ENCODE results near the gene CDC42EP5. TPM values are rescaled to one million over a fixed set of nuclear protein-coding genes. Genes with fewer than 3 reads are reported as not detected.

The CDC42EP5 gene
- total RNA-seq, 4 donors from 2014 or later, result 6.0 to 39.4 (median 9.8) TPM

DNA sequence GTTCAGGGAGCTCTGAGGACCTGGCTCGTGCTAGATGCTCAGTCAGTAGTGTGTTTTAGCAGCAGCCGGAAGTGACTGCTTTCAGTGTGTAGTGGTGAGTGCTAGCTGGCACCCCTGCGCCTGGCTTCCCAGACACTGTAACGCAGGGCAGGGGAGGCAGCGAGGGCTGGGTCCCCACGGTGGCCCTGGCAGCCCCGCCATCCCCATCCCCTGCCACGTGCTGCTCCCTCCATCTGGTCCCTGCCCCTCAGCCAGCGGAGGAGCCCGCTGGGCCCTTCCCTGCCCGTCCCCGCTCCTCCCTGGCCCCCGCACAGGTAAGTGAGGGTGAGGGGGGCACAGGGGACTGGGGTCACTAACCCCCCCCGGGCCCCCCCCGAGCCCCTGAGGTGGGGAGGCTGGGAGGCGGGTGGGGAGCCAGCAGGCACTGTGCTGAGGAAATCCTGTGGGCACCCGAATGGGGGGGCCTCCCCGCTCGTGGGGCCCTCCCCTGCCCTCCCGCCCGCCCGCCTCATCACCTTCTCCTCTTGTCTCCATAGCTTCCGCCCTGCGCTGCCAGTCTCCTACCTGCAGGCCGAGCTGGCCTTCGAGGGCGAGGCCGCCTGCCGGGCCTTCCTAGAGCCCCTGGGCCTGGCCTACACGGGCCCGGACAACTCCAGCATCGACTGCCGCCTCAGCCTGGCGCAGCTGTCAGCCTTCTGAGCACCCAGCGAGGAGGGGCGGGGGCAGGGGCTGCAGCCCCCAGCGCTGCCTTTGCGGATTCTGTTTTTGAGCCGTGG lies 12.7 kb downstream of the CDC42EP5 start:
- 100% methylated on average over 3 of the region's 39 CpGs; no CpG with 5 or more reads in 1 of the 2 donors for WGBS, 2 donors
- peak overlapping the region in 2 of 4 donors; percentile 9 to 65 for H3K27ac ChIP-seq
- H3K4me3 ChIP-seq, result no peak overlapping the region
- DNase-seq, result no peak
- peaks cover 14 to 63% (median 27%) of the 10 kb centered on the region in 3 donors for H3K4me1 ChIP-seq
- H3K36me3 ChIP-seq, result peaks cover 46 to 69% (median 55%) of the 10 kb centered on the region in 3 donors
- intact Hi-C loops (cut with DNase I), result no loop called here
- H3K9me3 ChIP-seq, result no peaks in the 10 kb centered on the region
- H3K27me3 ChIP-seq, result no peaks in the 10 kb centered on the region
- TF ChIP-seq POLR2A (IDR thresholded peaks at IDR 0.05), result no peak
- TF ChIP-seq, protein P1, sequence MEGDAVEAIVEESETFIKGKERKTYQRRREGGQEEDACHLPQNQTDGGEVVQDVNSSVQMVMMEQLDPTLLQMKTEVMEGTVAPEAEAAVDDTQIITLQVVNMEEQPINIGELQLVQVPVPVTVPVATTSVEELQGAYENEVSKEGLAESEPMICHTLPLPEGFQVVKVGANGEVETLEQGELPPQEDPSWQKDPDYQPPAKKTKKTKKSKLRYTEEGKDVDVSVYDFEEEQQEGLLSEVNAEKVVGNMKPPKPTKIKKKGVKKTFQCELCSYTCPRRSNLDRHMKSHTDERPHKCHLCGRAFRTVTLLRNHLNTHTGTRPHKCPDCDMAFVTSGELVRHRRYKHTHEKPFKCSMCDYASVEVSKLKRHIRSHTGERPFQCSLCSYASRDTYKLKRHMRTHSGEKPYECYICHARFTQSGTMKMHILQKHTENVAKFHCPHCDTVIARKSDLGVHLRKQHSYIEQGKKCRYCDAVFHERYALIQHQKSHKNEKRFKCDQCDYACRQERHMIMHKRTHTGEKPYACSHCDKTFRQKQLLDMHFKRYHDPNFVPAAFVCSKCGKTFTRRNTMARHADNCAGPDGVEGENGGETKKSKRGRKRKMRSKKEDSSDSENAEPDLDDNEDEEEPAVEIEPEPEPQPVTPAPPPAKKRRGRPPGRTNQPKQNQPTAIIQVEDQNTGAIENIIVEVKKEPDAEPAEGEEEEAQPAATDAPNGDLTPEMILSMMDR (IDR thresholded peaks at IDR 0.05), result no peak

DNA sequence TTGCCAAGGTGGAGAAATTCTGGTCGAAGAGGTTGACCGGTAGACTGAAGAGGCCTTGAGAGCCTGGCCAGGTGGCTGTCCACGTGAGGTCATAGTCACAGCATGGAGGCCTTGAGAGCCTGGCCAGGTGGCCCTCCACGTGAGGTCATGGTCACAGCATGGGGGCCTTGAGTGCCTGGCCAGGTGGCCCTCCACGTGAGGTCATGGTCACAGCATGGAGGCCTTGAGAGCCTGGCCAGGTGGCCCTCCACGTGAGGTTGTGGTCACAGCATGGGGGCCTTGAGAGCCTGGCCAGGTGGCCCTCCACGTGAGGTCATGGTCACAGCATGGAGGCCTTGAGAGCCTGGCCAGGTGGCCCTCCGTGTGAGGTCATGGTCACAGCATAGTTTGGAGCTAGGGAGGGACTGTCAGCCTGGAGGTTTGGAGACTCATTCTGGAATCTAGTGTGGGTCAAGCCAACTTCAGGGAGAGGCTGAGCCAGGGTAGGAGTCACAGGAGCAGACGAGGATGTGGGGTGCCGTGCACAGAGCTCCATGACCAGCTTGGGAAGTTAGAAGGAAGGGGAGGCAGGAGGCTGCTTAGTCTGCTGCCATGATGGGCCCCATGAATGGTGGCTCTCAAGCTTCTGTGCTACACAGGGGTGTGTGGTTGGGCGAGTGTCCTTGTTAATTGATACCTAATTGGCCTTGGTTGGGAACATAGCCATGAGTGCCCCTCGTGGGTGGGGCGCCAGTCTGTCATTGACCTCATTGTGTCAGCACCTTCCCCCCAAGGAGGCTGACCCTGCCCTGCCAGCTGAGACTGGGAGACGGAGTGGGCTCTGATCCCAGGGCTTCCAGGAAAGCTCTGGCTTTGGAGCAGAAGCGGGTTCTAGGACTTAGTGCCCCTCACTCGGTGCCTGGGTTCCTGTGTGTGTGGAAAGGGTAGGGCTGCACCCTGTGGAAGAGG lies 13.5 kb downstream of the CDC42EP5 start:
- intact Hi-C loops (cut with DNase I), result no loop called here
- peaks cover 14 to 56% (median 27%) of the 10 kb centered on the region in 3 donors for H3K4me1 ChIP-seq
- DNase-seq, result no peak
- H3K9me3 ChIP-seq, result no peaks in the 10 kb centered on the region
- WGBS, 2 donors, result 67% methylated on average over 5 to 10 of the region's 16 CpGs
- H3K27me3 ChIP-seq, result no peaks in the 10 kb centered on the region
- H3K36me3 ChIP-seq, result peaks cover 55 to 78% (median 64%) of the 10 kb centered on the region in 3 donors
- no peak overlapping the region for H3K4me3 ChIP-seq
- peak overlapping the region in 1 of 4 donors; percentile 9 for H3K27ac ChIP-seq
- TF ChIP-seq, protein P1 (IDR thresholded peaks at IDR 0.05), result no peak
- no peak for TF ChIP-seq POLR2A (IDR thresholded peaks at IDR 0.05)

DNA sequence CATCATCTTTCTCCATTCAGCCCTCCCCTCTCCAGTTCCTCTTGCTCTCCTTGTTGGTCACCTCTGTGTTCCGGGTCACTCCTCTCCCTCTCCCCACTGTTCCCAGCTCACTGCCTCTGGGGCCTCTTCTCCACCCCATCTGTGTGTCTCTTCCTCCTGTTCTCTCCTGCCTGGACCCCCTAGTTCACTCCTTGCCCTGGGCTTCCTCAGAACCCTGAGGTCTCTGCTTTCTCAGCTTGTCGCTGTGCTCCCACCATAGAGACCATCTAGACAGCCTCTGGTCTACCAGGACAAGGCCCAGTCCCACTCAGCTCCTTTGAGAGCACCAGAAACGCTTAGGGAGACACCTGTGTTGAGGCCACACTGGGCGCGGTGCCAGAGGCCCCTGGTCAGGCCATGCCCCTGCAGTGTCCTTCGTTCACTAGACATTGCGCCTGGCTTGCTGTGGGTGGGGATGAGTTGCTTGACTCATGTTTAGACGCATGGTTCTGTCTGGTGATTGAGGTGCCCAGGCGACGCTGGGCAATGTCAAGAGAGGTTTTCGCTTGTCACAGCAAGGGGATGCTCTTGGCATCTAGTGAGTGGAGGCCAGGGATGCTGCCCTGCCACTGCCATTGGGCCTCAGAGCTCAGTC lies 14.3 kb downstream of the CDC42EP5 start:
- peaks cover 62 to 86% (median 71%) of the 10 kb centered on the region in 3 donors for H3K36me3 ChIP-seq
- TF ChIP-seq, protein P1 (IDR thresholded peaks at IDR 0.05), result no peak
- no peak for TF ChIP-seq POLR2A (IDR thresholded peaks at IDR 0.05)
- no peaks in the 10 kb centered on the region for H3K27me3 ChIP-seq
- H3K9me3 ChIP-seq, result no peaks in the 10 kb centered on the region
- H3K4me1 ChIP-seq, result peaks cover 14 to 55% (median 23%) of the 10 kb centered on the region in 3 donors
- H3K4me3 ChIP-seq, result no peak overlapping the region
- intact Hi-C loops (cut with DNase I), result no loop called here
- no peak for DNase-seq
- no peak overlapping the region for H3K27ac ChIP-seq
- 80 to 91% methylated on average over 1 to 3 of the region's 11 CpGs for WGBS, 2 donors

DNA sequence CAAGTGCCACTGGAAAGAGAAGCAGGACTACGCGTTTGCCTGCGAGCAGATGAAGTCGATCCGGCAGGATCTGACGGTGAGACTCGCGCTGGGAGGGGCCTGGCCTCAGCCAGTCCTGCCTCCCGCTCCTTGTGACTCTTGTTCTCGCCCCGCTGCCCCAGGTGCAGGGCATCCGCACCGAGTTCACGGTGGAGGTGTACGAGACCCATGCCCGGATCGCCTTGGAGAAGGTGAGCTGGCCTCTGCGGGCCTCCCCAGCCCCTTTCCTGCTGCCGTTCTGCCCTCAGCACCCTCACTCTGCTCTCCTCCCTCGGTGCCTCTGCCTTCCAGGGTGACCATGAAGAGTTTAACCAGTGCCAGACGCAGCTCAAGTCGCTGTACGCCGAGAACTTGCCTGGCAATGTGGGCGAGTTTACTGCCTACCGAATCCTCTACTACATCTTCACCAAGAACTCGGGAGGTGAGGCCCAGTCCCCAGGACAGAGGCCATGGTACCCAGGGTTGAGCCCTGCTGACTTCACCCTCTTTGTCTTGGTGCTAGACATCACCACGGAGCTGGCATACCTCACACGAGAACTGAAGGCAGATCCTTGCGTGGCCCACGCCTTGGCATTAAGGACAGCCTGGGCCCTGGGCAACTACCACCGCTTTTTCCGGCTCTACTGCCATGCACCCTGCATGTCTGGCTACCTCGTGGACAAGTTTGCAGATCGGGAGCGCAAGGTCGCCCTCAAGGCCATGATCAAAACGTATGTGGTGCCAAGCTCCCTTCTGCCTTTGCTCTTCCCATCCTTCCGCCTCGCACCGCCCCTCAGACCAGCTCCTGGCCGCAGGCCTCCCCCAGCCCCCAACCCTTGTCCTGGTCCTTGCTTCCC lies 15.1 kb downstream of the CDC42EP5 start:
- Histone ChIP-seq H3K9me3 (no peaks in the 10 kb centered on the region), H3K27ac (peak overlapping the region in 1 of 4 donors; percentile 14), H3K4me3 (no peak overlapping the region), H3K36me3 (peaks cover 69 to 93% (median 78%) of the 10 kb centered on the region in 3 donors), H3K4me1 (peaks cover 14 to 54% (median 23%) of the 10 kb centered on the region in 3 donors), H3K27me3 (no peaks in the 10 kb centered on the region)
- intact Hi-C loops (cut with DNase I), result no loop called here
- TF ChIP-seq POLR2A (IDR thresholded peaks at IDR 0.05), result no peak
- TF ChIP-seq, protein P1 (IDR thresholded peaks at IDR 0.05), result no peak
- DNase-seq, result no peak
- WGBS, 2 donors, result 90 to 93% methylated on average over 23 to 33 of the region's 42 CpGs

Measured in esophagus squamous epithelium (tissue), 5 donors.